Skeletal muscle satellite cell (primary cell): Measurements from ENCODE around the gene NELL2.

Experiments used
- H3K27me3 ChIP-seq: 2 replicates; pipeline ENCODE4 v1.7.0; 2013; ENCODE audit warnings: low read length; ENCODE audit not compliant: control insufficient read depth, insufficient read depth
- H3K36me3 ChIP-seq: 2 replicates; pipeline ENCODE4 v1.7.0; 2013; ENCODE audit warnings: mild to moderate bottlenecking, control low read depth, low read length; ENCODE audit not compliant: insufficient read depth
- H3K4me1 ChIP-seq: 2 replicates; pipeline ENCODE4 v1.7.0; 2013; ENCODE audit warnings: low read length; ENCODE audit not compliant: control insufficient read depth, insufficient read depth
- H3K4me2 ChIP-seq: 2 replicates; pipeline ENCODE4 v1.7.0; 2013; ENCODE audit warnings: mild to moderate bottlenecking, low read length
- H3K4me3 ChIP-seq: 2 replicates; pipeline ENCODE4 v1.7.0; 2013; ENCODE audit warnings: low read length
- H3K9ac ChIP-seq: 2 replicates; pipeline ENCODE4 v1.7.0; 2013; ENCODE audit warnings: mild to moderate bottlenecking, low read depth, low read length, moderate library complexity
- H3K9me3 ChIP-seq: replicated peaks from 2 replicates; pipeline ENCODE4 v1.7.0; 2013; ENCODE audit warnings: mild to moderate bottlenecking, control low read depth, low read length

NELL2 gene

GRCh38 chr12:44500423-44500822, 375.7 kb downstream of the NELL2 start:
- no peak overlapping the region for H3K4me3 ChIP-seq
- H3K9ac ChIP-seq = no peak overlapping the region
- H3K9me3 ChIP-seq = no peaks in the 10 kb centered on the region
- H3K36me3 ChIP-seq = no peaks in the 10 kb centered on the region
- H3K27me3 ChIP-seq = no peaks in the 10 kb centered on the region
- H3K4me2 ChIP-seq = no peak overlapping the region
- no peaks in the 10 kb centered on the region for H3K4me1 ChIP-seq

- no peaks in the 10 kb centered on the region for H3K36me3 ChIP-seq
- no peak overlapping the region for H3K9ac ChIP-seq
- H3K4me3 ChIP-seq = no peak overlapping the region
- no peak overlapping the region for H3K4me2 ChIP-seq
- H3K9me3 ChIP-seq = no peaks in the 10 kb centered on the region
- H3K4me1 ChIP-seq = no peaks in the 10 kb centered on the region
- H3K27me3 ChIP-seq = no peaks in the 10 kb centered on the region
Measured at GRCh38 chr12:44497044-44497443, 379.1 kb downstream of the NELL2 start.

GRCh38 chr12:44490181-44490580, 385.9 kb downstream of the NELL2 start:
- Histone ChIP-seq H3K9ac (no peak overlapping the region), H3K36me3 (no peaks in the 10 kb centered on the region), H3K27me3 (no peaks in the 10 kb centered on the region), H3K4me1 (no peaks in the 10 kb centered on the region), H3K9me3 (no peaks in the 10 kb centered on the region), H3K4me3 (no peak overlapping the region), H3K4me2 (no peak overlapping the region)

- Histone ChIP-seq H3K9ac (no peak overlapping the region), H3K4me2 (no peak overlapping the region), H3K4me3 (no peak overlapping the region), H3K27me3 (no peaks in the 10 kb centered on the region), H3K9me3 (no peaks in the 10 kb centered on the region), H3K4me1 (no peaks in the 10 kb centered on the region), H3K36me3 (no peaks in the 10 kb centered on the region)
Measured at GRCh38 chr12:44488180-44488579, 387.9 kb downstream of the NELL2 start.

- no peak overlapping the region for H3K4me2 ChIP-seq
- no peak overlapping the region for H3K4me3 ChIP-seq
- no peak overlapping the region for H3K9ac ChIP-seq
- no peaks in the 10 kb centered on the region for H3K27me3 ChIP-seq
- H3K4me1 ChIP-seq = no peaks in the 10 kb centered on the region
- H3K9me3 ChIP-seq = no peaks in the 10 kb centered on the region
- H3K36me3 ChIP-seq = no peaks in the 10 kb centered on the region
Measured at GRCh38 chr12:44484862-44485261, 391.3 kb downstream of the NELL2 start.

GRCh38 chr12:44477331-44477980, 398.7 kb downstream of the NELL2 start:
- Histone ChIP-seq H3K9ac (no peak overlapping the region), H3K36me3 (no peaks in the 10 kb centered on the region), H3K4me3 (no peak overlapping the region), H3K4me2 (no peak overlapping the region), H3K9me3 (peaks cover 5% of the 10 kb centered on the region), H3K27me3 (no peaks in the 10 kb centered on the region), H3K4me1 (no peaks in the 10 kb centered on the region)

- no peaks in the 10 kb centered on the region for H3K27me3 ChIP-seq
- no peaks in the 10 kb centered on the region for H3K4me1 ChIP-seq
- H3K4me3 ChIP-seq = no peak overlapping the region
- peaks cover 5% of the 10 kb centered on the region for H3K9me3 ChIP-seq
- no peaks in the 10 kb centered on the region for H3K36me3 ChIP-seq
- no peak overlapping the region for H3K9ac ChIP-seq
- no peak overlapping the region for H3K4me2 ChIP-seq
Measured at GRCh38 chr12:44476683-44477082, 399.4 kb downstream of the NELL2 start.

GRCh38 chr12:44465139-44465538, 411.0 kb downstream of the NELL2 start:
- Histone ChIP-seq H3K4me2 (no peak overlapping the region), H3K9me3 (no peaks in the 10 kb centered on the region), H3K4me1 (no peaks in the 10 kb centered on the region), H3K36me3 (no peaks in the 10 kb centered on the region), H3K27me3 (no peaks in the 10 kb centered on the region), H3K4me3 (no peak overlapping the region), H3K9ac (no peak overlapping the region)

- no peak overlapping the region for H3K9ac ChIP-seq
- no peaks in the 10 kb centered on the region for H3K9me3 ChIP-seq
- no peaks in the 10 kb centered on the region for H3K36me3 ChIP-seq
- no peaks in the 10 kb centered on the region for H3K27me3 ChIP-seq
- H3K4me1 ChIP-seq = no peaks in the 10 kb centered on the region
- no peak overlapping the region for H3K4me3 ChIP-seq
- H3K4me2 ChIP-seq = no peak overlapping the region
Measured at GRCh38 chr12:44464180-44464579, 411.9 kb downstream of the NELL2 start.

- no peak overlapping the region for H3K9ac ChIP-seq
- H3K4me3 ChIP-seq = no peak overlapping the region
- H3K36me3 ChIP-seq = no peaks in the 10 kb centered on the region
- no peaks in the 10 kb centered on the region for H3K27me3 ChIP-seq
- no peaks in the 10 kb centered on the region for H3K4me1 ChIP-seq
- no peak overlapping the region for H3K4me2 ChIP-seq
- H3K9me3 ChIP-seq = no peaks in the 10 kb centered on the region
Measured at GRCh38 chr12:44462729-44463128, 413.4 kb downstream of the NELL2 start.

GRCh38 chr12:44460261-44460660, 415.9 kb downstream of the NELL2 start:
- H3K36me3 ChIP-seq = no peaks in the 10 kb centered on the region
- H3K4me3 ChIP-seq = no peak overlapping the region
- no peaks in the 10 kb centered on the region for H3K27me3 ChIP-seq
- H3K4me1 ChIP-seq = no peaks in the 10 kb centered on the region
- H3K4me2 ChIP-seq = no peak overlapping the region
- no peaks in the 10 kb centered on the region for H3K9me3 ChIP-seq
- no peak overlapping the region for H3K9ac ChIP-seq

- H3K4me1 ChIP-seq = no peaks in the 10 kb centered on the region
- H3K36me3 ChIP-seq = no peaks in the 10 kb centered on the region
- H3K9ac ChIP-seq = no peak overlapping the region
- no peaks in the 10 kb centered on the region for H3K27me3 ChIP-seq
- no peaks in the 10 kb centered on the region for H3K9me3 ChIP-seq
- H3K4me3 ChIP-seq = no peak overlapping the region
- H3K4me2 ChIP-seq = no peak overlapping the region
Measured at GRCh38 chr12:44459569-44459968, 416.5 kb downstream of the NELL2 start.
